ENCODE data around the gene KCNK10. TPM values are rescaled to one million over a fixed set of nuclear protein-coding genes. Genes with fewer than 3 reads are reported as not detected.

KCNK10 gene
- total RNA-seq, 4 donors from 2014 or later = 0.04 to 0.08 TPM; not detected in 2

- H3K4me3 ChIP-seq = no peak overlapping the region
- no peak overlapping the region for H3K27ac ChIP-seq
- peaks cover 12% of the 10 kb centered on the region for H3K27me3 ChIP-seq
- WGBS = 51% methylated on average over 2 of the region's 2 CpGs
- no peaks in the 10 kb centered on the region for H3K9me3 ChIP-seq
- DNase-seq (ENCODE audit: low spot score in 2 of 2) = no peak
- TF ChIP-seq CTCF (IDR thresholded peaks at IDR 0.05) = no peak
- TF ChIP-seq EP300 (IDR thresholded peaks at IDR 0.05) = no peak
- H3K4me1 ChIP-seq = peaks cover 12% of the 10 kb centered on the region
- H3K36me3 ChIP-seq = no peaks in the 10 kb centered on the region
Observed at GRCh38 chr14:88191605-88192004, 131.5 kb downstream of the KCNK10 start.

GRCh38 chr14:88189417-88190191 is 133.5 kb downstream of the KCNK10 start:
- Histone ChIP-seq H3K36me3 (no peaks in the 10 kb centered on the region), H3K27ac (no peak overlapping the region), H3K9me3 (no peaks in the 10 kb centered on the region), H3K4me3 (no peak overlapping the region), H3K4me1 (peaks cover 12% of the 10 kb centered on the region), H3K27me3 (peaks cover 7% of the 10 kb centered on the region)
- WGBS = 27% methylated on average over 9 of the region's 10 CpGs
- DNase-seq (ENCODE audit: low spot score in 2 of 2) = peak in 1 of 2 donors; percentile 68
- no peak for TF ChIP-seq POLR2AphosphoS5 (IDR thresholded peaks at IDR 0.05)
- no peak for TF ChIP-seq POLR2A (IDR thresholded peaks at IDR 0.05)
- TF ChIP-seq CTCF (IDR thresholded peaks at IDR 0.05) = peak; percentile 33 to 52
- no peak for TF ChIP-seq EP300 (IDR thresholded peaks at IDR 0.05)

GRCh38 chr14:88188745-88189416 is 134.2 kb downstream of the KCNK10 start:
- 18% methylated on average over 13 of the region's 13 CpGs for WGBS
- no peak for DNase-seq (ENCODE audit: low spot score in 2 of 2)
- Histone ChIP-seq H3K27ac (no peak overlapping the region), H3K36me3 (no peaks in the 10 kb centered on the region), H3K4me1 (peaks cover 12% of the 10 kb centered on the region), H3K27me3 (peaks cover 7% of the 10 kb centered on the region), H3K4me3 (no peak overlapping the region), H3K9me3 (no peaks in the 10 kb centered on the region)
- TF ChIP-seq EP300 (IDR thresholded peaks at IDR 0.05) = no peak

- Histone ChIP-seq H3K4me3 (no peak overlapping the region), H3K27ac (no peak overlapping the region), H3K36me3 (no peaks in the 10 kb centered on the region), H3K9me3 (no peaks in the 10 kb centered on the region), H3K4me1 (peaks cover 12% of the 10 kb centered on the region), H3K27me3 (no peaks in the 10 kb centered on the region)
- WGBS = 99% methylated on average over 8 of the region's 22 CpGs
- TF ChIP-seq POLR2AphosphoS5 (IDR thresholded peaks at IDR 0.05) (no peak), CTCF (IDR thresholded peaks at IDR 0.05) (no peak), POLR2A (IDR thresholded peaks at IDR 0.05) (no peak), EP300 (IDR thresholded peaks at IDR 0.05) (no peak)
- no peak for DNase-seq (ENCODE audit: low spot score in 2 of 2)
Observed at GRCh38 chr14:88185843-88186242, 137.2 kb downstream of the KCNK10 start.

- Histone ChIP-seq H3K4me1 (peaks cover 12% of the 10 kb centered on the region), H3K27ac (no peak overlapping the region), H3K27me3 (no peaks in the 10 kb centered on the region), H3K36me3 (no peaks in the 10 kb centered on the region), H3K4me3 (no peak overlapping the region), H3K9me3 (no peaks in the 10 kb centered on the region)
- TF ChIP-seq POLR2AphosphoS5 (IDR thresholded peaks at IDR 0.05) = no peak
- TF ChIP-seq CTCF (IDR thresholded peaks at IDR 0.05) = no peak
- TF ChIP-seq POLR2A (IDR thresholded peaks at IDR 0.05) = no peak
- no peak for TF ChIP-seq EP300 (IDR thresholded peaks at IDR 0.05)
- WGBS = 81% methylated on average over 8 of the region's 8 CpGs
- DNase-seq (ENCODE audit: low spot score in 2 of 2) = no peak
Observed at GRCh38 chr14:88184956-88185355, 138.1 kb downstream of the KCNK10 start.

All from suprapubic skin (tissue), 4 donors.